Stimulated activated CD8-positive, alpha-beta memory T cell treated with anti-CD3 and anti-CD28 coated beads, Interleukin-12 subunit alpha, Interleukin-12 subunit beta, amount 100 ng/mL, for 24 hours (primary cell): ENCODE data around the gene RCC1.
"Not testable (repeated sequence)": the region's sequence is repeated elsewhere in the genome, so short reads cannot be mapped to it uniquely, and the experiment has no call there.

Experiments
- DNase-seq: peaks from one replicate; pipeline ENCODE4 v3.0.0-alpha.2; 2020; ENCODE audit errors: extremely low read depth

The RCC1 gene

DNA sequence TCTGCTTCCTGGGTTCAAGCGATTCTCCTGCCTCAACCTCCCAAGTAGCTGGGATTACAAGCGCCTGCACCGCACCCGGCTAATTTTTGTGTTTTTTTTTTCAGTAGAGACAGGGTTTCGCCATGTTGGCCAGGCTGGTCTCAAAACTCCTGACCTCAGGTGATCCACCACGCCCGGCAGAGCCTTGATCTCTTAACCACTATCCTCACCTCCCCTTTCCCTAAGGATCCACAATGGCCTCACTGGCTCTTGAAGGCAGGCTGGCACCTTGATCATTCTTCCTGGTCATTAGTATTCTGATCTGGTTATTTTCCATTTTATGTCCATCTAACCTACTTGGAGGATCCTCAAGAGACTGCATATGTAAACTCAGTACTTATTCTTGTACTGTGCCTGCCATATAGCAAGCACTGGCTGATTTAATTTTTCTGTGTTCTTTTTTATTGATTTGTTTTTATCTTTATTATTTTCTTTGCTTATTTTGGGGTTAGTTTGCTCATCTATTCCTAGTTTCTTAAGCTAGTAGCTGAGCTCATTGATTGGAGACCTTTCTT lies 6.3 kb downstream of the RCC1 start:
- no peak for DNase-seq

DNA sequence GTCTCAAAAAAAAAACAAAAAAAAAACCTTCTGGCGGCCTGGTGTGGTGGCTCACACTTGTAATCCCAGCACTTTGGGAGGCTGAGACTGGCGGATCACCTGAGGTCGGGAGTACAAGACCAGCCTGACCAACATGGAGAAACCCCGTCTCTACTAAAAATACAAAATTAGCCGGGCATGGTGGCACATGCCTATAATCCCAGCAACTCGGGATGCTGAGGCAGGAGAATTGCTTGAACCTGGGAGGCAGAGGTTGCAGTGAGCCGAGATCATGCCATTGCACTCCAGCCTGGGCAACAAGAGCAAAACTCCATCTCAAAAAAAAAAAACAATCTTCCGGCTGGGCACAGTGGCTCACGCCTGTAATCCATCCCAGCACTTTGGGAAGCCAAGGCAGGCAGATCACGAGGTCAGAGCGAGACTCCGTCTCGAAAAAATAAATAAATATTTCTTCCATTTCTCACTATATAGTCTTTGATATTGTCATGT lies 8.6 kb downstream of the RCC1 start:
- DNase-seq, result not testable (repeated sequence)

DNA sequence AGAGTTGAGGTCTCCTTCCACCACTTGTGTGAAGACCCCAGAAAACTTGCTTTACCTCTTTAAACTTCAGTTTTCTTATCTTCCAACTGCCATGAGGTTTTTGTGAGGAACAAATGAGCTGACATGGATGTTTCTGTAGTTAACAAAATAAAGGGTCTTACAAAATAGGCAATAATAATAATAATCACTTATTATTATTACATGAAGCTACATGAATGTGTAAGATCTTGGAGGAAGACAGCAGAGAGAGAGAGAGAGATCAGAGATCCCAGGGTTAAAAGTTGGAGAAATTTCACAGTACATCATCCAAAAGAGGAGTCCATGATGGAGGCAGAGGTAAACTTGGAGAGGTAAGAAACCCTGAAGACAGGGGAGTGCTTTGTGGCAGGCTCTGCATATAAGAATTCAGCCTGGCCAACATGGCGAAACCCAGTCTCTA lies 10.7 kb downstream of the RCC1 start:
- DNase-seq, result no peak

DNA sequence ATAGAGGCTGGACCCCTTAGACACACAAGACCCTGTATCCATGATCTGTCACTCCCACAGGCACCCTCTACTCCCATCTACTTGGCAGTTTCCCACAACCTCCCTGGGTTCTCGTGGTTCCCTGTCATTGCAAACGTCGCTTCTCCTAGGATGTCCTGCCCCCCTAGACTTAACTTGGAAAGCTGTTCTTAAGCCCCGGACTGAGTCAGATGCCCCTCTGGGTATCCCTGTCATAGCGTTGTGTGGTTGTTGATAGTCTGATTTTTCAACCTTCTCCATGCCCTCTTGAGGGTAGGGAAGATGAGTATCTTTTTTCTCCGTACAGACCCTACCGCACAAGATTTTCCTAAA lies 11.8 kb downstream of the RCC1 start:
- DNase-seq, result no peak

GRCh38 chr1:28518000-28518744 lies 12.3 kb downstream of the RCC1 start:
- DNase-seq, result no peak

DNA sequence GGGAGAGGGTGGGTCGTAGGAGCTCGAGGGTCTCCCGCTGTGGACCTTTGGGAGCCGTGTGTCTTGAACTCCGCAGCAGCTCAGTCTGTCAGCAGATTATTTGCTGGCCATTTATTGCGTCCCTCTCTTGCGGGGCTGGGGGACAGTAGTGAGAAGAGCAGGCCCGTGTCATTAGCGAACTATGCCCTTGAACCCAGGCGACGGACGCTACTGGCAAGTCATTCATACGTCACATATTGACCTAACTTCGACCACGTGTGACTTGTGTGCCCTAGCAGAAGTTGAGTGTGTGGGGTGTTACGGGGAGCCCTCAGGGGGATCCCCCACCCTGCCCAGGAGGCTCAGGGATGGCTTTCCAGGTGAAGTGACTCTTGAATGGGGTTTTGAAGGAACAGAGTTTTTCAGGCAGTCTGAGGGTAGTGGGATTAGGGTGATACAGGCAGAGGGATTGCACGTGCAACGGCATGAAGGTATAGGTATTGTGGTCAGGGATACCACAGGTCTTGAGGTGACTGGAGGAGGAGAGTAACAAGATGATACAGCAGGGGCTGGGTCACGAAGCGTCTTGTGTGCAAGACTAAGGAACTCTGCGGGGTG lies 13.0 kb downstream of the RCC1 start:
- DNase-seq, result no peak

- DNase-seq, result no peak
These were observed 14.3 kb downstream of the RCC1 start for GRCh38 chr1:28519946-28520725.

DNA sequence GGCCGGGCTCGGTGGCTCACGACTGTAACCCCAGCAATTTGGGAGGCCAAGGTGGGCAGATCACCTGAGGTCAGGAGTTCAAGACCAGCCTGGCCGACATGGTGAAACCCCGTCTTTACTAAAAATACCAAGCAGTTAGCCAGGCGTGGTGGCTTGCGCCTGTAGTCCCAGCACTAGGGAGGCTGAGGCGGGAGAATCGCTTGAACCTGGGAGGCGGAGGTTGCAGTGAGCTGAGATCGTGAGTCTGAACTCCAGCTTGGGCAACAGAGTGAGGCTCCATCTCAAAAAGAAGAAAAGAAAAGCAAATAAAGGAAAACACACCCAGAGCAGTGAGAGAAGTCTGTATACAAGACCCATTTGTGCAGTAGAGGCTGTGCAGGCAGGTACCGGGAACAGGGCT lies 15.0 kb downstream of the RCC1 start:
- not testable (repeated sequence) for DNase-seq

DNA sequence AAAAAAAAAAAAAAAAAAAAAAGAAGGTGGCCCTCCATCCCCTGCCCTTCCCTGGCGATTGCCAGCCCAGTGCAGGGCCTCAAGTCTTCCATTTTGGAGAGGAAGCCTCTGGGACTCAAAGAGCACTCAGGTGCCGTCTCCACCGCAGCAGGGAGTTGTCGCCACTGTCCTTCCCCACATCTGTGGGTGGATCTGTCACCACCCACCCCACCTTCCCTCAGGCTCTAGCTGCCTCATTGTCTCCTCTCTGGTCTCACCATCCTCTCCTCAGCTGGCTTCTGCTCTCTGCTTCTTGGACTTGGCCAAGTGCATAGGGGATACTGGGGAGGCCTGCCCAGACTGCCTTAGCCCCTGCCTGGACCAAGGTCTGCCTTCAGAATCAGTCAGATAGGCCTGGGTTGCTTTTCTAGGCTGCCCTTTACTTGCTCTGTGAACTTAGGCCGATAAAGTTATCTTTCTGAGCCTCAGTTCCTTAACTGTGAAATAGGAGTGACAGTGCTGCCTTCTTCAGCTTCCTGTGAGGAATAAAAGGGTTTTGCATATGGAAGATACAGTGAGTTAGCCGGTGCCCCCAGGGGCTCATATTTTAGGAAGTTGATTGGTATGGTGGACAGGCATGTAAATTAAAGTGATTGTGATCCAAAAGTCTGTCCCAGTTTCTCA lies 15.8 kb downstream of the RCC1 start:
- DNase-seq, result no peak

DNA sequence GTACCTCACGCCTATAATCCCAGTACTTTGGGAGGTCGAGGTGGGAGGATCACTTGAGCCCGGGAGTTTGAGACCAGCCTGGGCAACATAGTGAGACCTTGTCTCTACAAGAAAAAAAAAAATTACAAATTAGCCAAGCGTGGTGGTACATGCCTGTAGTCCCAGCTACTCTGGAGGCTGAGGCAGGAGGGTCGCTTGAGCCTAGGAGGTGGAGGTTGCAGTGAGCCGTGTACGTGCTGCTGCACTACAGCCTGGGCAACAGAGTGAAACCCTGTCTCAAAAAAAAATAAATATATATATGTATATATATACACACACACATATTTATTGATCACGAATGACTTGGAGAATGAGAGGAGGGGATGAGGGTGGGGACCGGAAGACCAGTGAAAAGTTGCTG lies 16.7 kb downstream of the RCC1 start:
- DNase-seq, result not testable (repeated sequence)

DNA sequence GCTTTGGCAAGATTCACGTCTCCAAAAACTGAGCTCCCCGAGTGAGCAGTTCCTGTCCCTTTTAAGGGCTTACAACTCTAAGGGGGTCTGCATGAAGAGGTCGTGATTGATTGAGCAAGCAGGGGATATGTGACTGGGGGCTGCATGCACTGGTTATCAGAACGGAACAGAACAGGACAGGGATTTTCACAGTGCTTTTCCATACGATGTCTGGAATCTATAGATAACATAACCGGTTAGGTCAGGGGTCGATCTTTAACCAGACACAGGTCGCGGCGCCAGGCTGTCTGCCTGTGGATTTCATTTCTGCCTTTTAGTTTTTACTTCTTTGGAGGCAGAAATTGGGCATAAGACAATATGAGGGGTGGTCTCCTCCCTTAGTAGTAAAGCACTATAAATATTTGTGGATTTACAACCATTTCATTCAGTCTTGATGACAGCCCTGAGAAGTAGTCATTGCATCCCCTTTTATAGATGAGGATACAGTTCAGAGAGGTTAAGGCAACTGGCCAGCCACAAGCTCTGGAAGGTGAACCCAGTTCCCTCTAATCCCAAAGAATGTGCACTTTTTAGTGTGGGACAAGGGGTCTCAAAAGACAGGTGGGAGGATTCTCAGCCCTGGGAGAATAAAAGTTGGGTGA lies 19.3 kb downstream of the RCC1 start:
- not testable (repeated sequence) for DNase-seq

DNA sequence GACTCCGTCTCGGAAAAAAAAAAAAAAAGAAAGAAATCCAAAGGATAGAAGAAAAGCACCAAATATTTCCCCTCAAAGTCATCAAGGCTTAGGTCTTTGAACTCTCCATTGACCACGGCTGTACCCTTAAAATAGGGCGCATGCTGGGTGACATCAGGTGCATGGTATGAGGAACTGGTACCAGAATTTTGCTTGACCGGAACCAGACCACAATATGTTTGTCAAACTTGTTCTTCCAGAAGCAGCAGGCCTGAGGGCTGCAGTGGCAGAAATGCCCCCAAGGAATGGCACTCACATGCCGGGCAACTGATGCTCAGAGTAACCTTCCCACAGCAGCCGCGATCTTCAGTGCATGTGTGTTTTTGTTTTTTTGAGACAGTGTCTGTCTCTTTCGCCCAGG lies 21.0 kb downstream of the RCC1 start:
- DNase-seq, result no peak

DNA sequence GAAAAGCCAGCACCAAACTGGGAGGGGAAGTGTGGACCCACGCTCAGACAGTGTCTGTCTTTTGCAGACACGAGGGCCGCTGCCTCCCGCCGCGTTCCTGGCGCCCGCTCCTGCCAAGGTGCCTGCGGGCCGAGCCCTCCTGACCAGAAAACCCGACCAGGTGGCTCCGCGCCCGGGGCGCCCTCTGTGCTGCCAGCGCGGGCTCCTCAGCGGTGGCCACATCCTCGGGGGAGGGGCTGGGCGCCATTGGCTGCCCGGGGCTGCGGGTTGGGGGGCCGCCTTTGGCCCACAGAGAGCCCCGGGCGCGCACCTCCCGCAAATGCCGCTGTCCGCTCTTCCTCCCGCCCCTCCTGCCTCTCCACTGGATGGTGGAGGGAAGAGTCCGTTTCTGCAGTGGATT lies 24.6 kb downstream of the RCC1 start:
- no peak for DNase-seq

GRCh38 chr1:28534671-28535070 lies 28.8 kb downstream of the RCC1 start:
- no peak for DNase-seq

GRCh38 chr1:28535180-28535579 lies 29.3 kb downstream of the RCC1 start:
- no peak for DNase-seq

DNA sequence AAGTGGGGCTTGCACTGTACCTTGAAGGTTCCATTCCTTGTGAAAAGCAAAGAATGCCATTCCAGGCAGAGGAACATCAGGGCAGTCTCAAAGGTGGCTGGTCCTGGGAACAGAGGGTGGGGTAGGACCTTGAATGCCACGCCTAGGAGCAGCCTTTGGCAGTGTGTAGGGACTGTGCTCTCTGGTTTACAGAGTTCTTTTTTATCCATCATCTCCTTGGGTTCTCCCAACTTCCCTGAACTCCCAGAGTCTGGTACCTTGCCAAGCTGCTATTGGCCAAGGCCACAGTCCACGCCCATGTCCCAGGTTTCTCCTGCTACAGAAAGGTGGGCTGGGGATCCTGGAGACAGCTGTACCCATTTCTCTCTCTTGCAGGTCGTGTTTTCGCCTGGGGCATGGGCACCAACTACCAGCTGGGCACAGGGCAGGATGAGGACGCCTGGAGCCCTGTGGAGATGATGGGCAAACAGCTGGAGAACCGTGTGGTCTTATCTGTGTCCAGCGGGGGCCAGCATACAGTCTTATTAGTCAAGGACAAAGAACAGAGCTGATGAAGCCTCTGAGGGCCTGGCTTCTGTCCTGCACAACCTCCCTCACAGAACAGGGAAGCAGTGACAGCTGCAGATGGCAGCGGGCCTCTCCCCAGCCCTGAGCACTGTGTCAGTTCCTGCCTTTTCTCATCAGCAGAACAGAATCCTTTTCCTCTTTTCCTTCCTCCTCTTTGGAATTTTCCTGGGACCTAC lies 31.8 kb downstream of the RCC1 start:
- DNase-seq, result no peak

DNA sequence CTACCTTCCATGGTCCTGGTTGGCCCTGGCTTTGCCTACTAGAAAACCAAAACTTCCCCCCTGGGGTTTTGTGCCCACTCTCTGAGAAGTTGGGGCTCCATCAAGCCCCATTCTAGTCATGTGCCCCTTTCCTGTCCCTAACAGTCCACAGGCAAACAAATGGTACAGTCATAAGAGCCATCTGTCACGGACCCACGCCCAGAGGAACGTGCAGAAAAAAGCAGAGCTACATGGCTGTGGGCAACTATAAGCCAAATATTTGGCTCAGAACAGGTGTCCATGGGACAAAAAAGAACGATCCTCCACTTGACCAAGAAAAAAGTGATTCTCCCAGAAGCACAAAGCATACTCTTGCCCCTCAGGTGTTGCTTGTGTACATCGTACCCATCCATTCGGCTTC lies 32.4 kb downstream of the RCC1 start:
- no peak for DNase-seq

- no peak for DNase-seq
These were observed 34.8 kb downstream of the RCC1 start for GRCh38 chr1:28540651-28541050.

GRCh38 chr1:28541414-28542015 lies 35.7 kb downstream of the RCC1 start:
- not testable (repeated sequence) for DNase-seq

GRCh38 chr1:28545246-28545628 lies 39.4 kb downstream of the RCC1 start:
- DNase-seq, result no peak
